ENCODE data around the gene GRK5.

GRK5 gene

GRCh38 chr10:119291223-119291900 lies 84.0 kb downstream of the GRK5 start:
- Histone ChIP-seq H3K27ac (ENCODE audit: low read length, poor library complexity, severe bottlenecking) (no peak overlapping the region), H2BK5ac (ENCODE audit: low read depth, low read length, poor library complexity, severe bottlenecking) (no peak overlapping the region), H3K4ac (ENCODE audit: low read depth in 1 of 2, low read length in 2 of 2) (no peak overlapping the region), H3K36me3 (ENCODE audit: control insufficient read depth in 1 of 2, insufficient read depth in 2 of 2, low read depth in 1 of 2, low read length in 2 of 2) (peaks cover 0 to 3% of the 10 kb centered on the region in 2 experiments), H2AK5ac (ENCODE audit: low read length, severe bottlenecking) (no peak overlapping the region), H3K23ac (ENCODE audit: low read length in 2 of 2) (peak overlapping the region in 1 of 2 experiments; percentile 48), H3K9ac (ENCODE audit: low read length) (no peak overlapping the region), H2BK12ac (ENCODE audit: low read length in 2 of 2) (peak overlapping the region in 1 of 2 experiments; percentile 6), H4K91ac (ENCODE audit: low read length) (no peak overlapping the region), H3K4me2 (ENCODE audit: low read length, poor library complexity, severe bottlenecking) (no peak overlapping the region), H3K14ac (ENCODE audit: low read length in 2 of 2) (no peak overlapping the region), H3K4me3 (ENCODE audit: insufficient read depth in 1 of 2, low read depth in 1 of 2, low read length in 2 of 2) (no peak overlapping the region), H2BK15ac (ENCODE audit: low read depth, poor library complexity, severe bottlenecking) (no peak overlapping the region), H3K9me3 (ENCODE audit: control insufficient read depth, low read length) (no peaks in the 10 kb centered on the region), H3K27me3 (ENCODE audit: control insufficient read depth in 1 of 2, insufficient read depth in 1 of 2, low read length in 2 of 2) (no peaks in the 10 kb centered on the region), H3K18ac (ENCODE audit: low read depth in 1 of 2, low read length in 2 of 2) (no peak overlapping the region), H3K79me1 (replicated peaks; ENCODE audit: low read length, poor library complexity, severe bottlenecking) (peaks cover 25% of the 10 kb centered on the region), H3K4me1 (ENCODE audit: control insufficient read depth, insufficient read depth, low read depth, low read length) (peaks cover 13% of the 10 kb centered on the region), H4K8ac (ENCODE audit: low read length) (peak overlapping the region; percentile 5), H2AFZ (ENCODE audit: low read depth, low read length) (no peak overlapping the region), H2BK120ac (ENCODE audit: low read depth, low read length) (no peak overlapping the region)
- WGBS, result 79% methylated on average over 6 of the region's 6 CpGs
- DNase-seq, result no peak

- Histone ChIP-seq H3K14ac (ENCODE audit: low read length in 2 of 2) (no peak overlapping the region), H3K4me2 (ENCODE audit: low read length, poor library complexity, severe bottlenecking) (no peak overlapping the region), H2BK15ac (ENCODE audit: low read depth, poor library complexity, severe bottlenecking) (no peak overlapping the region), H3K4me1 (ENCODE audit: control insufficient read depth, insufficient read depth, low read depth, low read length) (peaks cover 7% of the 10 kb centered on the region), H3K27ac (ENCODE audit: low read length, poor library complexity, severe bottlenecking) (no peak overlapping the region), H3K79me1 (replicated peaks; ENCODE audit: low read length, poor library complexity, severe bottlenecking) (peaks cover 25% of the 10 kb centered on the region), H3K18ac (ENCODE audit: low read depth in 1 of 2, low read length in 2 of 2) (no peak overlapping the region), H2AFZ (ENCODE audit: low read depth, low read length) (no peak overlapping the region), H2BK12ac (ENCODE audit: low read length in 2 of 2) (no peak overlapping the region), H3K4ac (ENCODE audit: low read depth in 1 of 2, low read length in 2 of 2) (no peak overlapping the region), H4K91ac (ENCODE audit: low read length) (no peak overlapping the region), H3K27me3 (ENCODE audit: control insufficient read depth in 1 of 2, insufficient read depth in 1 of 2, low read length in 2 of 2) (no peaks in the 10 kb centered on the region), H3K9ac (ENCODE audit: low read length) (no peak overlapping the region), H3K9me3 (ENCODE audit: control insufficient read depth, low read length) (peaks cover 3% of the 10 kb centered on the region), H2AK5ac (ENCODE audit: low read length, severe bottlenecking) (no peak overlapping the region), H3K36me3 (ENCODE audit: control insufficient read depth in 1 of 2, insufficient read depth in 2 of 2, low read depth in 1 of 2, low read length in 2 of 2) (peaks cover 0 to 8% of the 10 kb centered on the region in 2 experiments), H2BK120ac (ENCODE audit: low read depth, low read length) (no peak overlapping the region), H4K8ac (ENCODE audit: low read length) (no peak overlapping the region), H3K4me3 (ENCODE audit: insufficient read depth in 1 of 2, low read depth in 1 of 2, low read length in 2 of 2) (no peak overlapping the region), H2BK5ac (ENCODE audit: low read depth, low read length, poor library complexity, severe bottlenecking) (no peak overlapping the region), H3K23ac (ENCODE audit: low read length in 2 of 2) (no peak overlapping the region)
- DNase-seq, result no peak
- WGBS, result 97% methylated on average over 10 of the region's 11 CpGs
Measured at GRCh38 chr10:119292968-119293760, 85.8 kb downstream of the GRK5 start.

- Histone ChIP-seq H3K4me1 (ENCODE audit: control insufficient read depth, insufficient read depth, low read depth, low read length) (peaks cover 3% of the 10 kb centered on the region), H2BK12ac (ENCODE audit: low read length in 2 of 2) (no peak overlapping the region), H3K9me3 (ENCODE audit: control insufficient read depth, low read length) (peaks cover 3% of the 10 kb centered on the region), H3K36me3 (ENCODE audit: control insufficient read depth in 1 of 2, insufficient read depth in 2 of 2, low read depth in 1 of 2, low read length in 2 of 2) (peaks cover 0 to 10% of the 10 kb centered on the region in 2 experiments), H3K79me1 (replicated peaks; ENCODE audit: low read length, poor library complexity, severe bottlenecking) (peaks cover 20% of the 10 kb centered on the region), H3K23ac (ENCODE audit: low read length in 2 of 2) (no peak overlapping the region), H3K4ac (ENCODE audit: low read depth in 1 of 2, low read length in 2 of 2) (no peak overlapping the region), H4K8ac (ENCODE audit: low read length) (no peak overlapping the region), H2BK5ac (ENCODE audit: low read depth, low read length, poor library complexity, severe bottlenecking) (no peak overlapping the region), H4K91ac (ENCODE audit: low read length) (no peak overlapping the region), H3K18ac (ENCODE audit: low read depth in 1 of 2, low read length in 2 of 2) (no peak overlapping the region), H3K4me3 (ENCODE audit: insufficient read depth in 1 of 2, low read depth in 1 of 2, low read length in 2 of 2) (no peak overlapping the region), H3K4me2 (ENCODE audit: low read length, poor library complexity, severe bottlenecking) (no peak overlapping the region), H3K27ac (ENCODE audit: low read length, poor library complexity, severe bottlenecking) (no peak overlapping the region), H3K14ac (ENCODE audit: low read length in 2 of 2) (no peak overlapping the region), H3K27me3 (ENCODE audit: control insufficient read depth in 1 of 2, insufficient read depth in 1 of 2, low read length in 2 of 2) (no peaks in the 10 kb centered on the region), H3K9ac (ENCODE audit: low read length) (no peak overlapping the region), H2AK5ac (ENCODE audit: low read length, severe bottlenecking) (no peak overlapping the region), H2BK15ac (ENCODE audit: low read depth, poor library complexity, severe bottlenecking) (no peak overlapping the region), H2AFZ (ENCODE audit: low read depth, low read length) (no peak overlapping the region), H2BK120ac (ENCODE audit: low read depth, low read length) (no peak overlapping the region)
- DNase-seq, result peak; percentile 56
- WGBS, result 68% methylated on average over 3 of the region's 4 CpGs
Measured at GRCh38 chr10:119296703-119297102, 89.3 kb downstream of the GRK5 start.

GRCh38 chr10:119297207-119297968 lies 90.0 kb downstream of the GRK5 start:
- Histone ChIP-seq H2AK5ac (ENCODE audit: low read length, severe bottlenecking) (no peak overlapping the region), H2AFZ (ENCODE audit: low read depth, low read length) (no peak overlapping the region), H3K23ac (ENCODE audit: low read length in 2 of 2) (no peak overlapping the region), H4K8ac (ENCODE audit: low read length) (no peak overlapping the region), H3K9ac (ENCODE audit: low read length) (no peak overlapping the region), H3K18ac (ENCODE audit: low read depth in 1 of 2, low read length in 2 of 2) (no peak overlapping the region), H2BK5ac (ENCODE audit: low read depth, low read length, poor library complexity, severe bottlenecking) (no peak overlapping the region), H3K14ac (ENCODE audit: low read length in 2 of 2) (no peak overlapping the region), H3K27ac (ENCODE audit: low read length, poor library complexity, severe bottlenecking) (no peak overlapping the region), H2BK15ac (ENCODE audit: low read depth, poor library complexity, severe bottlenecking) (no peak overlapping the region), H4K91ac (ENCODE audit: low read length) (no peak overlapping the region), H3K27me3 (ENCODE audit: control insufficient read depth in 1 of 2, insufficient read depth in 1 of 2, low read length in 2 of 2) (no peaks in the 10 kb centered on the region), H3K9me3 (ENCODE audit: control insufficient read depth, low read length) (peaks cover 3% of the 10 kb centered on the region), H2BK12ac (ENCODE audit: low read length in 2 of 2) (no peak overlapping the region), H3K4ac (ENCODE audit: low read depth in 1 of 2, low read length in 2 of 2) (peak overlapping the region in 1 of 2 experiments; percentile 28), H3K79me1 (replicated peaks; ENCODE audit: low read length, poor library complexity, severe bottlenecking) (peaks cover 20% of the 10 kb centered on the region), H3K4me1 (ENCODE audit: control insufficient read depth, insufficient read depth, low read depth, low read length) (peaks cover 6% of the 10 kb centered on the region), H3K4me2 (ENCODE audit: low read length, poor library complexity, severe bottlenecking) (no peak overlapping the region), H2BK120ac (ENCODE audit: low read depth, low read length) (no peak overlapping the region), H3K36me3 (ENCODE audit: control insufficient read depth in 1 of 2, insufficient read depth in 2 of 2, low read depth in 1 of 2, low read length in 2 of 2) (peaks cover 0 to 10% of the 10 kb centered on the region in 2 experiments), H3K4me3 (ENCODE audit: insufficient read depth in 1 of 2, low read depth in 1 of 2, low read length in 2 of 2) (no peak overlapping the region)
- DNase-seq, result peak; percentile 91
- 86% methylated on average over 5 of the region's 5 CpGs for WGBS

Measured in mesenchymal stem cell (in vitro differentiated cells and primary cell).